Peyer's patch (tissue), 4 donors: Measurements from ENCODE around the gene RNASEH2B.
A peak's percentile ranks its signal among the peaks of the same experiment; 100 is the strongest.

Experiments used
- CTCF ChIP-seq, 6 experiments: fragments of 450-650 bp in 4 of 6; fragments of 200-600 bp in 2 of 6; sonication (generic) in 1 of 6; IDR thresholded peaks; one replicate each; pipeline ENCODE4 v1.5.1; 2017 to 2019; ENCODE audit warnings: antibody characterized with exemption in 6 of 6, mild to moderate bottlenecking in 3 of 6, moderate library complexity in 1 of 6
- POLR2A ChIP-seq, 2 donors: fragments of 450-650 bp; IDR thresholded peaks; one replicate each; pipeline ENCODE4 v1.5.1; 2017; ENCODE audit warnings: antibody characterized with exemption in 2 of 2, mild to moderate bottlenecking in 2 of 2, moderate library complexity in 2 of 2

DNA sequence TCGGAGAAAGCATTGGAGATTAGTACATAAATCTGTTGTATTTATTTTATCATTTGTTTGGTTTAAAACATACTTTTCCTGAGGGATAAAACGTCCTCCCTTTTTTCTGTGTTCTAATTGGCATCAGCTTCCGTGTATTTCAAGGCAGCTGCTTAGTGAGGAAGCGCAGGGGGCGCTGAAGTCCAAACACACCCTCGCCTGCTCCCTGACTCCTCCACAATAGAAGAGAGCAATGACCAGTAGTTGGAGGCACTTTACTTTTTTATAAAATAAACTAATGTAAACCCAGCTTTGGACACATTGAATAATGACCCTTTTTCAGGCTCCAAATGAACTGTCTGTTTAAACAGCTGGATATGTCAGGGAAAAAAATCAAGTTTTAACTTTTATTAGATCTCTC is 79.9 kb downstream of the RNASEH2B start:
- TF ChIP-seq CTCF (IDR thresholded peaks at IDR 0.05) = peak in 4 of 6 experiments; percentile 7 to 26 (median 20)
- no peak for TF ChIP-seq POLR2A (IDR thresholded peaks at IDR 0.05)
